GM12872 (cell line): ENCODE results near the gene DNM3.

Experiments
- CTCF ChIP-seq: IDR thresholded peaks from 3 replicates; pipeline ENCODE4 v1.5.1; 2011; ENCODE audit warnings: low read depth, mild to moderate bottlenecking, low read length, moderate library complexity; ENCODE audit not compliant: insufficient read depth

Gene DNM3

DNA sequence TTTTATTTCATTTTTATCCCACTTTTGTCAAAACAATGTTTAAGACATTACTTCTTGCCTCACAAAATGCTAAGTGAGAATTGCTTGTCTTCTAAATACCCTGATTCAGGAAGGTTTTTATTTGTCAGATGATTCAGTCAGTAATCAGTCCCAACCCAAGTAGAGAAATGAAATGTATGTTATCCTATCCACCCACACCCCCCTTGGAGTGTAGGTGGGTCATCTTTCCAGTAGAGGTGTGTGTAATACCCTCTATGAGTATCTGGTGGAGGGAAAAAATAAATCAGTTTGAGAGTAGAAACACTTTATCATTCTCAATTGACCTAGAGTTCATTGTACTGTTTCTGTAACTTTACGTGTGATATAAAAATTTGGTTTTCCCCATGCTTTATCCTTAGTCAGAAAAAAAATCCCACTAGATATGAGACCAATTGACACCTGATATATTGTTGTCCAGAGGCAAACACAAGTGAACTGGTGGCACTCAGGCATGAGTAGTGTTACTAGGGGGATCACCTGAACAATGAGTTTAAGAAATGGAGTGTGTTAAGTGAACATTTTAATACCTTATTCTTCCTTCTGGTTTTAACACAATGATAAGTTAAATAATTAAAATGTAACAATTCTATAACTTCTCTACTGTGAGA is 425.4 kb downstream of the DNM3 start:
- no peak for TF ChIP-seq CTCF

DNA sequence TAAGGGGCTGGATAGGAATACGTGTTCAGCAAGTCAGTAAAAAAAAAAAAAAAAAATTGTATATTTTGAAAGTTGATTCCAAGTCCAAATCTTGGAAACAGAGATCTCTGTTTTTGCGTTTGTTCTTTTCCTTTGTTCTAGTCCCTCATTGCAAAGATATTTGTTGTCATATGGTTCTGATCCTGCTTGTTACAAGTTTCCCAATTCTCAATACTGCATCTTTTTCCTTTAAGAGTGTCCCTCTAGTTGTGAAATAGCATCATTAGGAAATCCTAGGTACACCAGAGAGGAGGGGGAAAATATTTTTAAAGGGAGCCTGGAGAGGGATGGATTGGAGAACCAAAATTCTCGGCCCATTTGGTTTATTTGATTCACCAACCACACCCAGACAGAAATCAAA is 426.9 kb downstream of the DNM3 start:
- TF ChIP-seq CTCF: no peak

DNA sequence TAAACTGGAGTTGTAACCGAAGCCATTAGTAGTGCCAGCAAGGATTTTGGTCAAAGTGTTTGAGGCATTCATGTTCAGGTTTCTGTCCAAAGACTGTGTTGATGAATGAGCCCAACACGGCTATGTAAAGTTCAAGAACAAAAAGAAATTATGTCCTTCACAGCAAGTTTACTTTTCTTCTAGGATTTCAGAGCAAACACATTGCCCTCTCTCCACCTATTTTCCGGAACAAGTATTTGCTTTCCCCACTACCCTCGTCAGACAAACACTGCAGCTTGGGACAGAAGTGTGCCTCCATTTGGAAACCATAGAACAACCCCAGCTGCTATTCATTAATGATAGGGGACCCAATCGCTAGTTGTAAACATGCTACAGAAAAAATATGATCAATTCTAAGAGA is 427.8 kb downstream of the DNM3 start:
- TF ChIP-seq CTCF: no peak

- TF ChIP-seq CTCF: no peak
Observed at GRCh38 chr1:172269644-172270043, 428.3 kb downstream of the DNM3 start.

GRCh38 chr1:172270605-172271004 is 429.3 kb downstream of the DNM3 start:
- TF ChIP-seq CTCF: no peak

GRCh38 chr1:172272087-172272486 is 430.8 kb downstream of the DNM3 start:
- no peak for TF ChIP-seq CTCF

GRCh38 chr1:172273647-172274396 is 432.5 kb downstream of the DNM3 start:
- no peak for TF ChIP-seq CTCF
